Trophoblast cell (in vitro differentiated cells and primary cell): Measurements from ENCODE around the gene CFAP20DC.

Experiments
- DNase-seq, 2 donors: peaks; one replicate each; pipeline ENCODE4 v3.0.0-alpha.2; 2016
- H2AFZ ChIP-seq: 2 replicates; pipeline ENCODE4 v1.6.1; 2013; ENCODE audit warnings: low read length, moderate library complexity, mild to moderate bottlenecking; ENCODE audit not compliant: insufficient read depth, poor library complexity
- H2AK5ac ChIP-seq: 2 replicates; pipeline ENCODE4 v1.6.1; 2013; ENCODE audit warnings: mild to moderate bottlenecking, low read length
- H2BK120ac ChIP-seq: 2 replicates; pipeline ENCODE4 v1.6.1; 2013; ENCODE audit warnings: low read length, mild to moderate bottlenecking, moderate library complexity; ENCODE audit not compliant: insufficient read depth, poor library complexity
- H2BK12ac ChIP-seq: 2 replicates; pipeline ENCODE4 v1.6.1; 2013; ENCODE audit warnings: mild to moderate bottlenecking, low read length, moderate library complexity
- H2BK5ac ChIP-seq: 2 replicates; pipeline ENCODE4 v1.6.1; 2013; ENCODE audit warnings: low read length, low read depth, moderate library complexity, mild to moderate bottlenecking; ENCODE audit not compliant: poor library complexity
- H3K14ac ChIP-seq: 2 replicates; pipeline ENCODE4 v1.6.1; 2013; ENCODE audit warnings: mild to moderate bottlenecking, low read length
- H3K18ac ChIP-seq: 2 replicates; pipeline ENCODE4 v1.6.1; 2013; ENCODE audit warnings: mild to moderate bottlenecking, low read length
- H3K23ac ChIP-seq: 2 replicates; pipeline ENCODE4 v1.6.1; 2013; ENCODE audit warnings: low read length
- H3K27ac ChIP-seq: 2 replicates; pipeline ENCODE4 v1.5.1; 2013; ENCODE audit warnings: low read depth, mild to moderate bottlenecking, inconsistent platforms, low read length, moderate library complexity
- H3K27me3 ChIP-seq: 2 replicates; pipeline ENCODE4 v1.6.1; 2013; ENCODE audit warnings: inconsistent platforms, mild to moderate bottlenecking, low read length, moderate library complexity; ENCODE audit not compliant: insufficient read depth
- H3K36me3 ChIP-seq, 2 experiments: 1 replicate in 1 of 2; 2 replicates in 1 of 2; pipeline ENCODE4 v1.6.1; 2013; ENCODE audit warnings: low read length in 2 of 2, mild to moderate bottlenecking in 2 of 2, moderate library complexity in 1 of 2; ENCODE audit not compliant: insufficient read depth in 2 of 2, control insufficient read depth in 1 of 2
- H3K4ac ChIP-seq: 2 replicates; pipeline ENCODE4 v1.6.1; 2013; ENCODE audit warnings: low read depth, mild to moderate bottlenecking, low read length, moderate library complexity
- H3K4me1 ChIP-seq, 2 experiments: 1 replicate in 1 of 2; 2 replicates in 1 of 2; pipeline ENCODE4 v1.6.1; 2013; ENCODE audit warnings: low read length in 2 of 2, mild to moderate bottlenecking in 2 of 2, moderate library complexity in 1 of 2; ENCODE audit not compliant: insufficient read depth in 2 of 2, control insufficient read depth in 1 of 2
- H3K4me2 ChIP-seq: 2 replicates; pipeline ENCODE4 v1.6.1; 2013; ENCODE audit warnings: inconsistent platforms, mild to moderate bottlenecking, low read length, moderate library complexity
- H3K4me3 ChIP-seq: 2 replicates; pipeline ENCODE4 v1.5.1; 2013; ENCODE audit warnings: mild to moderate bottlenecking, low read depth, low read length, inconsistent platforms
- H3K79me1 ChIP-seq: one replicate; pipeline ENCODE4 v1.6.1; 2013; ENCODE audit warnings: low read length
- H3K79me2 ChIP-seq: 2 replicates; pipeline ENCODE4 v1.6.1; 2013; ENCODE audit warnings: low read length, mild to moderate bottlenecking; ENCODE audit not compliant: control insufficient read depth, insufficient read depth, poor library complexity
- H3K9ac ChIP-seq: 2 replicates; pipeline ENCODE4 v1.6.1; 2013; ENCODE audit warnings: mild to moderate bottlenecking, low read length
- H3K9me3 ChIP-seq: 2 replicates; pipeline ENCODE4 v1.6.1; 2013; ENCODE audit warnings: low read depth, mild to moderate bottlenecking, control low read depth, inconsistent platforms, low read length; ENCODE audit not compliant: insufficient read depth
- H4K12ac ChIP-seq: 2 replicates; pipeline ENCODE4 v1.6.1; 2013; ENCODE audit warnings: low read depth, mild to moderate bottlenecking, low read length, moderate library complexity
- H4K8ac ChIP-seq: 2 replicates; pipeline ENCODE4 v1.6.1; 2013; ENCODE audit warnings: low read depth, mild to moderate bottlenecking, low read length, moderate library complexity
- H4K91ac ChIP-seq: one replicate; pipeline ENCODE4 v1.6.1; 2013; ENCODE audit warnings: low read depth, mild to moderate bottlenecking, low read length, moderate library complexity
- WGBS: extraction: QIAGEN DNeasy Blood & Tissue Kit; methylation state at CpG from one replicate; pipeline ENCODE4 v1.1.7; 2013; ENCODE audit warnings: missing lambda C conversion rate; ENCODE audit not compliant: insufficient read length, insufficient coverage; ENCODE audit errors: extremely low coverage; 5-methylcytosine and 5-hydroxymethylcytosine counted together

Gene CFAP20DC

GRCh38 chr3:58708116-58708791 lies 341.6 kb downstream of the CFAP20DC start:
- Histone ChIP-seq H3K4me3 (no peak overlapping the region), H3K79me2 (no peaks in the 10 kb centered on the region), H3K9ac (no peak overlapping the region), H4K12ac (no peak overlapping the region), H3K27ac (no peak overlapping the region), H3K4ac (no peak overlapping the region), H3K23ac (no peak overlapping the region), H3K4me2 (no peak overlapping the region), H3K14ac (no peak overlapping the region), H3K18ac (no peak overlapping the region), H2BK5ac (no peak overlapping the region), H2AFZ (no peak overlapping the region), H3K4me1 (no peaks in the 10 kb centered on the region), H3K27me3 (no peaks in the 10 kb centered on the region), H2BK120ac (no peak overlapping the region), H3K36me3 (no peaks in the 10 kb centered on the region), H3K9me3 (peaks cover 3% of the 10 kb centered on the region), H3K79me1 (no peaks in the 10 kb centered on the region), H2AK5ac (no peak overlapping the region), H4K8ac (no peak overlapping the region), H4K91ac (no peak overlapping the region), H2BK12ac (no peak overlapping the region)
- DNase-seq = no peak
- WGBS = no CpG with 5 or more reads among the region's 3 CpGs

DNA sequence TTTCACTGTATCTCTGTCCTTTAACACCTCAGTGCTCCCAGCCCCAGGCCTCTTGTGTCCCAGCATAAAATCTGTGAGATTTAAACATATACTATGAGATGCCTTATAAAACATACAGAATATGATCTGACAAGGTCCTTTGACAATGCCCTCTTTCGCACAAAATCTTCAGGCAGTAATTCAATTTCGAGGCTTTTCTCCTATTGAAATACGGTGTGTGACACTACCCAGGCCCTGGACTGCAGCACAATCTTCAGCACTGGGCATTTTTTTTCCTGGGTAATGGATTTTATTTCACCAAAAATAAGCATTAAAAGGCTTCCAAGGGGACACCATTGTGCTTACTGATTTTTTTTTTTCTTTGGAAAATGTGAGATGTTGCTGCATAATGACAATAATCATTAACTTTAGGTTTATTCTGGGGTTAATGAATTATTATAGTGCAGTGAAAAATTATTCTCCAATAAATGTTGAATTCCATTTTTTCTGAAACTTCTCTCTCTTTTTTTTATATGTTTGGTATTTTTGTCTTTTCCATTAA lies 342.4 kb downstream of the CFAP20DC start:
- Histone ChIP-seq H4K91ac (no peak overlapping the region), H3K79me2 (no peaks in the 10 kb centered on the region), H3K14ac (no peak overlapping the region), H2AK5ac (no peak overlapping the region), H2BK12ac (no peak overlapping the region), H3K18ac (no peak overlapping the region), H3K4me2 (no peak overlapping the region), H2BK120ac (no peak overlapping the region), H3K79me1 (no peaks in the 10 kb centered on the region), H3K4ac (no peak overlapping the region), H3K36me3 (no peaks in the 10 kb centered on the region), H3K4me1 (no peaks in the 10 kb centered on the region), H2AFZ (no peak overlapping the region), H3K9me3 (peaks cover 3% of the 10 kb centered on the region), H3K27me3 (no peaks in the 10 kb centered on the region), H3K23ac (no peak overlapping the region), H2BK5ac (no peak overlapping the region), H3K4me3 (no peak overlapping the region), H3K9ac (no peak overlapping the region), H4K8ac (no peak overlapping the region), H4K12ac (no peak overlapping the region), H3K27ac (no peak overlapping the region)
- no peak for DNase-seq
- no CpG with 5 or more reads among the region's 3 CpGs for whole genome bisulfite sequencing

DNA sequence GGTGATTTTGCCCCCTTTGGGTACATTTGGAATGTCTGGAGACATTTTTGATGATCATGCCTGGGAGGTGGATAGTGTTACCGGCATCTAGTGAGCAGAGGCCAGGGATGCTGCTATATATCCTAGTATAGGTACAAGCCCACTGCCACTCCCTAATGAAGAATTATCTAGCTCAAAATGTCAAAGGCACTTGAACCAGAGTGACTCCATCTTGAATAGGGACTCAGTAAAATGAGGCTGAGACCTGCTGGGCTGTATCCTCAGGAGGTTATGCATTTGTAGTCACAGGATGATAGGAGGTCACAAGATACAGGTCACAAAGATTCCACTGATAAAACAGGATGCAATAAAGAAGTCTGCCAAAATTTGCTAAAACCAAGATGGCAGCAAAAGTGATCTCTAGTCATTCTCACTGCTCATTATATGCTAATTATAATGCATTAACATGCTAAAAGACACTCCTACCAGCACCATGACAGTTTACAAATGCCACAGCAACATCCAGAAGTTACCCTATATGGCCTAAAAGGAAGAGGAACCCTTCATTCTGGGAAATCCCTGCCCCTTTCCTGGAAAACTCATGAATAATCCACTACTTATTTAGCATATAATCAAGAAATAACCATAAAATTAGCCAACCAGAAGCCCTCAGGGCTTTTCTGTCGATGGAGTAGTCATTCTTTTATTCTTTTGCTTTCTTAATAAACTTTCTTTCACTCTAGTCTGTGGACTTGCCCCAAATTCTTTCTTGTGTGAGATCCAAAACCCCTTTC lies 343.2 kb downstream of the CFAP20DC start:
- Histone ChIP-seq H3K9me3 (no peaks in the 10 kb centered on the region), H3K79me2 (no peaks in the 10 kb centered on the region), H2BK12ac (no peak overlapping the region), H4K8ac (no peak overlapping the region), H2AFZ (no peak overlapping the region), H3K9ac (no peak overlapping the region), H3K4me1 (no peaks in the 10 kb centered on the region), H4K91ac (no peak overlapping the region), H2BK5ac (no peak overlapping the region), H2BK120ac (no peak overlapping the region), H3K4me2 (no peak overlapping the region), H3K79me1 (no peaks in the 10 kb centered on the region), H3K27ac (no peak overlapping the region), H3K23ac (no peak overlapping the region), H3K18ac (no peak overlapping the region), H3K14ac (no peak overlapping the region), H3K36me3 (no peaks in the 10 kb centered on the region), H3K4me3 (no peak overlapping the region), H3K4ac (no peak overlapping the region), H4K12ac (no peak overlapping the region), H3K27me3 (no peaks in the 10 kb centered on the region), H2AK5ac (no peak overlapping the region)
- no CpG with 5 or more reads among the region's 2 CpGs for WGBS
- no peak for DNase-seq

- no CpG with 5 or more reads among the region's 2 CpGs for WGBS
- H2AFZ ChIP-seq = no peak overlapping the region
- no peak overlapping the region for H3K23ac ChIP-seq
- DNase-seq = no peak
- no peaks in the 10 kb centered on the region for H3K79me2 ChIP-seq
- H2BK120ac ChIP-seq = no peak overlapping the region
- no peak overlapping the region for H2BK5ac ChIP-seq
- no peak overlapping the region for H3K18ac ChIP-seq
- no peak overlapping the region for H2BK12ac ChIP-seq
- no peaks in the 10 kb centered on the region for H3K79me1 ChIP-seq
- H3K4ac ChIP-seq = no peak overlapping the region
- H4K12ac ChIP-seq = no peak overlapping the region
- no peak overlapping the region for H3K27ac ChIP-seq
- no peak overlapping the region for H4K91ac ChIP-seq
- H2AK5ac ChIP-seq = no peak overlapping the region
- no peak overlapping the region for H3K4me2 ChIP-seq
- no peak overlapping the region for H3K9ac ChIP-seq
- no peak overlapping the region for H3K4me3 ChIP-seq
- no peaks in the 10 kb centered on the region for H3K36me3 ChIP-seq
- no peak overlapping the region for H3K14ac ChIP-seq
- H4K8ac ChIP-seq = no peak overlapping the region
- H3K27me3 ChIP-seq = no peaks in the 10 kb centered on the region
- no peaks in the 10 kb centered on the region for H3K4me1 ChIP-seq
- H3K9me3 ChIP-seq = no peaks in the 10 kb centered on the region
These were observed 345.1 kb downstream of the CFAP20DC start for GRCh38 chr3:58704745-58705144.
